GM12864 (cell line): ENCODE data around the gene SIX2.

Source experiments
- DNase-seq: peaks from one replicate; pipeline ENCODE4 v3.0.0-alpha.2; 2011; ENCODE audit warnings: low read depth
- H3K4me3 ChIP-seq: 2 replicates; pipeline ENCODE4 v1.5.1; 2011; ENCODE audit warnings: mild to moderate bottlenecking, low read depth, low read length, control low read depth
- TF ChIP-seq, protein P1 (sequence below): IDR thresholded peaks from 2 replicates; pipeline ENCODE4 v1.5.1; 2011; ENCODE audit warnings: low read depth, mild to moderate bottlenecking, moderate library complexity, low read length, control low read depth, inconsistent platforms; ENCODE audit errors: missing control alignments

Gene SIX2

DNA sequence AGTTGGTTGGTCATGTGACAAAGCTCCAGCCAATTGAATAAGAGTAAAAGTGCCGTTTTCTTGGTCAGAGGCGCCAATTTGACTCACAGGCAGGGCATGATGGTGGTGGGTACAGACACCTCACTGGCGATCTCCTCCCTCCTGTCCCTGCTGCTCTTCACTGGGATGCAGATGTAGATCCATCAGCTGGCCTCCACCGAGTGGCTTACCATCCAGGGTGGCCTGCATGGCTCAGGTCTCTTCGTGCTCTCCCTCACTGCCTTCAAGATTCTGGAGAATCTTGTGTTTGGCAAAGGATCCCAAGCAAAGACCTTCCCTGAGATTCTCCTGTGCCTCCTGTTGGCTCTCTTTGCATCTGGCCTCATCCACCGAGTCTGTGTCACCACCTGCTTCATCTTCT is 12.9 kb downstream of the SIX2 start:
- TF ChIP-seq, protein P1, sequence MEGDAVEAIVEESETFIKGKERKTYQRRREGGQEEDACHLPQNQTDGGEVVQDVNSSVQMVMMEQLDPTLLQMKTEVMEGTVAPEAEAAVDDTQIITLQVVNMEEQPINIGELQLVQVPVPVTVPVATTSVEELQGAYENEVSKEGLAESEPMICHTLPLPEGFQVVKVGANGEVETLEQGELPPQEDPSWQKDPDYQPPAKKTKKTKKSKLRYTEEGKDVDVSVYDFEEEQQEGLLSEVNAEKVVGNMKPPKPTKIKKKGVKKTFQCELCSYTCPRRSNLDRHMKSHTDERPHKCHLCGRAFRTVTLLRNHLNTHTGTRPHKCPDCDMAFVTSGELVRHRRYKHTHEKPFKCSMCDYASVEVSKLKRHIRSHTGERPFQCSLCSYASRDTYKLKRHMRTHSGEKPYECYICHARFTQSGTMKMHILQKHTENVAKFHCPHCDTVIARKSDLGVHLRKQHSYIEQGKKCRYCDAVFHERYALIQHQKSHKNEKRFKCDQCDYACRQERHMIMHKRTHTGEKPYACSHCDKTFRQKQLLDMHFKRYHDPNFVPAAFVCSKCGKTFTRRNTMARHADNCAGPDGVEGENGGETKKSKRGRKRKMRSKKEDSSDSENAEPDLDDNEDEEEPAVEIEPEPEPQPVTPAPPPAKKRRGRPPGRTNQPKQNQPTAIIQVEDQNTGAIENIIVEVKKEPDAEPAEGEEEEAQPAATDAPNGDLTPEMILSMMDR, result no peak
- no peak overlapping the region for H3K4me3 ChIP-seq
- DNase-seq, result no peak

DNA sequence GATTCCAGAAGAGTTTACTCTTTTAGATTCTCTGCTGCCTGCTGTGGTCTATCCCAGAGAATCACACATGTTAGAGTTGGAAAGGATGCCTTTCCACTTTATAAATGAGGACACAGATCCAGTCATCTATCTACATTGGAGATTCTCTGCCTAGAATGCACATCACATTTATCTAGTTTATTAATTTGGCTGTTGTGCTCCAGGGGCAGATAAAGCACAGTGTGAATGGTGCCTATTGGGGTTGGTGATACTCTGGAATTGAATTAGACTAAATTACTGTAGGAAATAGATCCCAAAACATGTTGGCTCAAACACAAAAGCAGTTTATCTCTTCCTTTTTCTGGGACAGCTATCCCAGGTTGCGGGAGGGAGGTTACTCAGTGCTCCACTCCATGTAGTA is 14.9 kb downstream of the SIX2 start:
- TF ChIP-seq, protein P1, result no peak
- DNase-seq, result no peak
- H3K4me3 ChIP-seq, result no peak overlapping the region

DNA sequence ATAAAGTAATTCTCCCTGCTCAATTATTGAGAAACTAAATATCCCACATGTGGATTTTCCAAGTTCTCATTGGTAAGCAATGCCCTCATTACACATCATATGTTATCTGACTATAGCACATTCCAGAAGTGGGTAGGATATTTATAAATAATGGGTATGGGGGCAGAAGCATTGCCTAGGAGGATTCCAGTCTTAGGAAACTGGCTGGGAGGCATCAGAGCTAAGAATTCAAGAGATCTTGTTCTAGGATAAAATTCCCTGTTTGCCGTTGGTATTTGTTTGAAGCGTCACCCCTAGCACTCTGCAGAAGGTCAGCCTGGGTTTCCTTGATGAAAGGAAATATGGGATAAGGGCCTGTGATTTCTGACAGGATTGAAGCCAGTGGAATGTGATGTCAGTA is 20.1 kb downstream of the SIX2 start:
- no peak overlapping the region for H3K4me3 ChIP-seq
- no peak for DNase-seq
- TF ChIP-seq, protein P1, result no peak

DNA sequence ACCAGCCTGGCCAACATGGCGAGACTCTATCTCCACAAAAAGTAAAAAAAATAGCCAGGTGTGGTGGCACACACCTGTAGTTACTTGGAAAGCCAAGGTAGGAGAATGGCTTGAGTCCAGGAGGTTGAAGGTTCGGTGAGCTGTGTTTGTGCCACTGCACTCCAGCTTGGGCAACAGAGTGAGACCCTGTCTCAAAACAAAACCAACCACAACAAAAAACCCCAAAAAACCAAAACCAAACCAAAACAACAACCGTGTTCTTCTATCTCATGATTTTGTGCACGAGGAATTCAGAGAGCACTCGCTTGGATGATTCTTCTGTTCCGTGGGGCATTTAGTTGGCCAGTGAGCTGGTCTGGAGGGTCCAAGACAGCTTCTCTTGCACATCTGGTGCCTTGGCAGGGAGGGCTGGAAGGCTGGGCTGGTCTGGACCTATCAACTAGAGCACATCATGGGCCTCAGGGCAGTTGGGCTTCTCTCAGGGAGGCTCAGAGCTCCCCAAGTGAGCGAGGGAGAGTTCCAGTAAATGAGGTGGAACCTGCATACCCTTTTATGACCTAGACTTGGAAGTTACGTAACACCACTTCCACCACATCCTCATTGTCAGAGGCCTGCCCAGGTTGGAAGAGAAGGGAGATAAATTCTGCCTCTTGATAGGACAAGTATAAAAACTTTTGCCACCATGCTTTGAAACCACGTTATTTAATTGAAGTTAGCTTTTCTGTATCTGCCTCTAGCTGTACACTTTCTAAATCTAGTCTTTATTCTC is 25.2 kb downstream of the SIX2 start:
- no peak overlapping the region for H3K4me3 ChIP-seq
- TF ChIP-seq, protein P1, result no peak
- DNase-seq, result no peak

DNA sequence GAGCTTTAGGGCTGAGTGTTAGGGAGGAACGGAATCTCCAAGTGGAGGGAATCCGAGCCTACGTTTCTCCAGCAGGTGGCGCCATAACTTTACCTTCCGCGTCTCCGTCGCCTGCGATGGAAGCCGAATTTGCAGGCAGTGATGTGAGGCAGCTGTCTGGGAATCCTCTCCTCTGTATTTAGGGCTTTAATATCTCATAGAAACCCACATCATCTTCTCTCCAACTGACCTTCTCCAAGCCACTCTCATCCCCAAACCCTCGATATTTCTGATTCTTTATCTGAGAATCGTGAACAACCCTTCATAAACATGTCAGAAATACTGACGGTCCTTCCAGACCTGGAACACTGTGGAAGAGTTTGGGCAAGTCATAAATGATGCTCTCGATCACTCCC is 27.5 kb downstream of the SIX2 start:
- peak; percentile 16 for DNase-seq
- H3K4me3 ChIP-seq, result no peak overlapping the region
- TF ChIP-seq, protein P1, result peak; percentile 86

DNA sequence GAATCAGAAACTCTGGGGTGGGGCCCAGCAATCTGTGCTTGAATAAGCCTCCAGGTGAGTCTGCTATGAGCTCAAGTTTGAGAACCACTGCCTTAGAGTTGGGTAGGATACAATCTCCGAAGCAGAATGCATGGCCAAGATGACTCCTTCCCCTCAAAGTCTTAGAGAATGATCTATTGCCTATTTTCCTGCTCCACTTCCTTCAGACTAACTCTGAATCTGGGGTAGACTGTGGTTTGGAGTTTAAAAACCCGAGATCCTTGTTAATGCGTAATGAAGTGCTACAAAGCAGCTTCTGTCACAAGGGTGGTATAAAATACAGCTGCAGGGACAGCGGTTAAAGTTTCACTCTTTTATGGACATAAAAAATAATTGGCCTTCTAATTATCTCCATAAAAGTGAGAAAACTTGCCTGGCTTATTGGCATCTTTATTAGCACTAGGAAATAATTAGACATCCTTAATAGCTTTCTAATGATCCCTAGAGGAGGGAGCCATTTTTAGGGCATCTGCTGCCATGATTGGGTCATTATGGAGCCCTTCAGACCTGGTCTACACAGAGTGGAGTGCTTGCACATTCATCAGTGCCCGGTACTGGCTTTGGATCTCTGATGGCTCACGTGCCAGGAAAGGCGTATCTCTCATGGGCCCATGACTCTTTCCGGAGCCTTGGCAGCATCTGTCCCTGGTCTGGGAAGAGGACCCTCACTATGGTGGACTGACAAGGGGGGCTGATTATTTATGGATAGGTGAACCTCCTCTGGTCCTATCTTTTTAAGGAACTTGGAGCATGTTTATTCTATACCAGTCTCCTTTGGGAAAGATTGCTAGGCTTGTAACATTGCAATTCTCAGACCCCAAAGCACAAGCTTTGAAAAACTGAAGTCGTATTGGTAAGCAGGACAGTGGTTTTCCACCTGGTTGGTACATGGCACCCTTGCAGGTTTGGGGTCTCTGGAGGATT is 28.2 kb downstream of the SIX2 start:
- H3K4me3 ChIP-seq, result no peak overlapping the region
- DNase-seq, result no peak
- TF ChIP-seq, protein P1, result no peak
